Mesenteric fat pad (tissue), 1 donor: Measurements from ENCODE around the gene ZNF862. TPM values are rescaled to one million over a fixed set of nuclear protein-coding genes. Genes with fewer than 3 reads are reported as not detected.

Experiments used
- total RNA-seq: library from RNA; stranded (reverse); fragmentation: NEBNext Ultra II Directional; extraction: Animal tissue kit (Norgen Biotek cat#: 25700); gene quantifications from one replicate; pipeline ENCODE4 v1.2.1, GENCODE V29; 2021
- donor health status: DM: yes; HTN: yes; CAD: no.

ZNF862 gene
- total RNA-seq, 1 donor from 2014 or later, result 9.4 TPM

Other genes starting within 250 kb of the ZNF862 start
- 11.5 TPM for gene ZNF467, start 64.8 kb upstream of the ZNF862 start, total RNA-seq
- gene ATP6V0E2, start 35.6 kb downstream of the ZNF862 start, total RNA-seq, result 18.5 TPM